ENCODE data around the gene AP4B1.
A peak's percentile ranks its signal among the peaks of the same experiment; 100 is the strongest.

AP4B1 gene

DNA sequence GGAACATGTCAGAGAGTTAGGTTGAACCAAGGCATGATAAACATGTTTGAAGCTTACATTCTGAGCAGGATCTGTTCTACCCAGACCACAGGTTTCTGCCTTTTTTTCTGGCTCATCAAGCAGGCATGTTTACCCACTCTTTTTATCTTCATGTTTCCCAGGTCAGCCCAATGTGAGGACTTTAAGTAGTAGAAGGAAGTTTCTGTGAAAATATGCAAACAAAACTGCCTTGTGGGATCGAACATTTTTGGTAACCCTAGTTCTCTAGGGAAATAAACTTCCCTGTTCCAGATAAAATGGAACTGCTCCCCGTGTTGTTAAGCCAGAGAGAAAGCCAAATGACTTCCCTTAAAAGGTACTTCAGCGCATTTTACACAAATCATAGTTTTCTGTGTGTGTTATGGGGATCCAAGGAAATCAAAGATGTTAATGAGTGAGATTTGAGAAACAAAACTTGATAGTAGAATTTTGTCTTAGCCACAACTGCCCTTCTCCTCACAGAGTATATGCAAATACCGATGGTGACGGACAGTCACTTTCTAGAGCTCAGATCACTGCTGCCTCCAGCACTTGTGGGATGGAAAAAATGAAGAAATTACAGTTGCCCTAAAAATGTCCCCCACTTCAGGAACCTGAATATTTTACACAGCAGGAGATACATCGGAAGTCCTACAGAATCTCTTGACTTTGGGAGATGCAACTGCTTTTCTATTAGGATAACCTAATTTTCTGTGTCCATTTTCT lies 23.8 kb upstream of the AP4B1 start:
- TF ChIP-seq, protein P1, sequence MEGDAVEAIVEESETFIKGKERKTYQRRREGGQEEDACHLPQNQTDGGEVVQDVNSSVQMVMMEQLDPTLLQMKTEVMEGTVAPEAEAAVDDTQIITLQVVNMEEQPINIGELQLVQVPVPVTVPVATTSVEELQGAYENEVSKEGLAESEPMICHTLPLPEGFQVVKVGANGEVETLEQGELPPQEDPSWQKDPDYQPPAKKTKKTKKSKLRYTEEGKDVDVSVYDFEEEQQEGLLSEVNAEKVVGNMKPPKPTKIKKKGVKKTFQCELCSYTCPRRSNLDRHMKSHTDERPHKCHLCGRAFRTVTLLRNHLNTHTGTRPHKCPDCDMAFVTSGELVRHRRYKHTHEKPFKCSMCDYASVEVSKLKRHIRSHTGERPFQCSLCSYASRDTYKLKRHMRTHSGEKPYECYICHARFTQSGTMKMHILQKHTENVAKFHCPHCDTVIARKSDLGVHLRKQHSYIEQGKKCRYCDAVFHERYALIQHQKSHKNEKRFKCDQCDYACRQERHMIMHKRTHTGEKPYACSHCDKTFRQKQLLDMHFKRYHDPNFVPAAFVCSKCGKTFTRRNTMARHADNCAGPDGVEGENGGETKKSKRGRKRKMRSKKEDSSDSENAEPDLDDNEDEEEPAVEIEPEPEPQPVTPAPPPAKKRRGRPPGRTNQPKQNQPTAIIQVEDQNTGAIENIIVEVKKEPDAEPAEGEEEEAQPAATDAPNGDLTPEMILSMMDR (IDR thresholded peaks at IDR 0.05; ENCODE audit: insufficient read depth, low read length, poor library complexity, severe bottlenecking) = no peak
- no peak for TF ChIP-seq EZH2phosphoT487 (conservative IDR thresholded peaks at IDR 0.05; ENCODE audit: low read length)
- H3K27me3 ChIP-seq (ENCODE audit: low read length) = no peaks in the 10 kb centered on the region
- peak overlapping the region; percentile 56 for H3K27ac ChIP-seq (ENCODE audit: low read depth, low read length)
- H3K9ac ChIP-seq (ENCODE audit: low read length) = peak overlapping the region; percentile 68
- no peaks in the 10 kb centered on the region for H3K36me3 ChIP-seq (ENCODE audit: low read length)
- peaks cover 37% of the 10 kb centered on the region for H3K79me2 ChIP-seq (ENCODE audit: insufficient read depth, low read length)
- H3K4me2 ChIP-seq (ENCODE audit: low read depth, low read length, poor library complexity, severe bottlenecking) = peak overlapping the region; percentile 62
- H3K9me2 ChIP-seq (replicated peaks; ENCODE audit: insufficient read depth, low read length) = no peaks in the 10 kb centered on the region
- H3F3A ChIP-seq (ENCODE audit: insufficient read depth) = peaks cover 7% of the 10 kb centered on the region; the same call in 1 of the 2 replicates
- H4K20me1 ChIP-seq (ENCODE audit: low read depth, low read length) = peaks cover 4% of the 10 kb centered on the region; the same call in 1 of the 2 replicates
- H3K9me3 ChIP-seq (ENCODE audit: insufficient read depth, low read length) = no peaks in the 10 kb centered on the region
- peak overlapping the region; percentile 81 for H3K4me3 ChIP-seq (ENCODE audit: insufficient read depth, low read length, poor library complexity, severe bottlenecking)
- peak overlapping the region; percentile 56 for H2AFZ ChIP-seq (ENCODE audit: low read depth, low read length, severe bottlenecking)

DNA sequence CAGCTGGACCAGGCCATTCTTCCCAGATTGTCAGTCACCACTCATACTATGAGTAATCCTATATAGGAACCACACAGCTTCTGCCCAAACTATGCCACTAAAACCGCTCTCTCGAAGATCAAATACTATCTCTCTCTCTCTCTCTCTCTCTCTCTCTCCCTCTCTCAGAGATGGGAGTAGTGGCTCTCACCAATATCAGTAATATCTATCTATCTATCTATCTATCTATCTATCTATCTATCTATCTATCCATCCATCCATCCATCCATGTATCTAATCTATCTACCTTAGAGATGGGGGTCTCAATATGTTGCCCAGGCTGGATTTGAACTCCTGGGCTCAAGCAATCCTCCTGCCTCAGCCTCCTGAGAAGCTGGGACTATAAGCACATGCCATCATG lies 19.9 kb upstream of the AP4B1 start:
- Histone ChIP-seq H3K79me2 (ENCODE audit: insufficient read depth, low read length) (no peaks in the 10 kb centered on the region), H3K9me2 (replicated peaks; ENCODE audit: insufficient read depth, low read length) (no peaks in the 10 kb centered on the region), H3K27me3 (ENCODE audit: low read length) (no peaks in the 10 kb centered on the region), H3F3A (ENCODE audit: insufficient read depth) (peaks cover 7% of the 10 kb centered on the region; the same call in 1 of the 2 replicates), H3K36me3 (ENCODE audit: low read length) (no peaks in the 10 kb centered on the region), H3K9me3 (ENCODE audit: insufficient read depth, low read length) (no peaks in the 10 kb centered on the region), H3K4me2 (ENCODE audit: low read depth, low read length, poor library complexity, severe bottlenecking) (no peak overlapping the region), H4K20me1 (ENCODE audit: low read depth, low read length) (no peaks in the 10 kb centered on the region), H3K27ac (ENCODE audit: low read depth, low read length) (no peak overlapping the region), H2AFZ (ENCODE audit: low read depth, low read length, severe bottlenecking) (no peak overlapping the region), H3K9ac (ENCODE audit: low read length) (no peak overlapping the region), H3K4me3 (ENCODE audit: insufficient read depth, low read length, poor library complexity, severe bottlenecking) (no peak overlapping the region)
- no peak for TF ChIP-seq EZH2phosphoT487 (conservative IDR thresholded peaks at IDR 0.05; ENCODE audit: low read length)
- TF ChIP-seq, protein P1 (IDR thresholded peaks at IDR 0.05; ENCODE audit: insufficient read depth, low read length, poor library complexity, severe bottlenecking) = no peak

DNA sequence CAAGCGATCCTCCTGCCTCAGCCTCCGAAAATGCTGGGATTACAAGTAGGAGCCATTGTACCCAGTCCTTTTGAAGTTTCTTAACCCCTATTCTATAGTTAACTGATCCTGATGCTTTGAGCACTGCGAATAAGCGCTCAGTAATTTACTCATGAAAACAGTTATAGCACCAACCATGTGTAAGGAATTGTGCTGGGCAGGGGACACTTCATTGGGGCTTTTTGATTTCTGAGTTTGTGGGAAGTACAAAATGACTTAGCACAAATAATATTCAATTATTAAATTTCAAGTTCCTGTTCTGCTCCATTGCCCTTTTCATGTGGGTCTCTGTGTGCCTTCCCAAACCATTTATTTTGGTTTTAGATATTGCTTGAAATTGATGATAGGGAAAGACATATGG lies 18.4 kb upstream of the AP4B1 start:
- H3K27me3 ChIP-seq (ENCODE audit: low read length) = no peaks in the 10 kb centered on the region
- no peaks in the 10 kb centered on the region for H3K36me3 ChIP-seq (ENCODE audit: low read length)
- H3K4me2 ChIP-seq (ENCODE audit: low read depth, low read length, poor library complexity, severe bottlenecking) = no peak overlapping the region
- no peak overlapping the region for H3K4me3 ChIP-seq (ENCODE audit: insufficient read depth, low read length, poor library complexity, severe bottlenecking)
- H2AFZ ChIP-seq (ENCODE audit: low read depth, low read length, severe bottlenecking) = no peak overlapping the region
- H3K79me2 ChIP-seq (ENCODE audit: insufficient read depth, low read length) = no peaks in the 10 kb centered on the region
- H3K27ac ChIP-seq (ENCODE audit: low read depth, low read length) = no peak overlapping the region
- H3K9me3 ChIP-seq (ENCODE audit: insufficient read depth, low read length) = no peaks in the 10 kb centered on the region
- H3F3A ChIP-seq (ENCODE audit: insufficient read depth) = peaks cover 4% of the 10 kb centered on the region; the same call in 1 of the 2 replicates
- TF ChIP-seq EZH2phosphoT487 (conservative IDR thresholded peaks at IDR 0.05; ENCODE audit: low read length) = no peak
- TF ChIP-seq, protein P1 (IDR thresholded peaks at IDR 0.05; ENCODE audit: insufficient read depth, low read length, poor library complexity, severe bottlenecking) = no peak
- H3K9ac ChIP-seq (ENCODE audit: low read length) = no peak overlapping the region
- no peaks in the 10 kb centered on the region for H4K20me1 ChIP-seq (ENCODE audit: low read depth, low read length)
- no peaks in the 10 kb centered on the region for H3K9me2 ChIP-seq (replicated peaks; ENCODE audit: insufficient read depth, low read length)
